OCI-LY7 (cell line): Measurements from ENCODE around the gene MYL11. TPM values are rescaled to one million over a fixed set of nuclear protein-coding genes. Genes with fewer than 3 reads are reported as not detected.
"Not testable (repeated sequence)": the region's sequence is repeated elsewhere in the genome, so short reads cannot be mapped to it uniquely, and the experiment has no call there.

Experiments used
- Bru-seq: library from RNA; stranded (reverse); fragments of 400-500 nt; gene quantifications from one replicate; lab custom pipeline; 2021; lab: Mats Ljungman, UMichigan
- BruChase-seq, 2 experiments: library from RNA; stranded (reverse); fragments of 400-500 nt; gene quantifications; one replicate each; lab custom pipeline; 2021; lab: Mats Ljungman, UMichigan
- BruUV-seq: library from RNA; stranded (reverse); fragments of 400-500 nt; replicated peaks from 2 replicates; lab custom pipeline; 2021; lab: Mats Ljungman, UMichigan
- CTCF ChIA-PET: fragments of 300-600 bp; sonication (Branson Sonifier 250); formaldehyde crosslinking; loops from one replicate; lab custom pipeline; 2022; ENCODE audit warnings: antibody characterized with exemption; ENCODE audit not compliant: unreplicated experiment; lab: Charles Lee
- POLR2A ChIA-PET: fragments of 300-600 bp; sonication (Branson Sonifier 250); formaldehyde crosslinking; loops from one replicate; lab custom pipeline; 2022; ENCODE audit warnings: antibody characterized with exemption; lab: Charles Lee
- DNase-seq: peaks from one replicate; pipeline ENCODE4 v3.0.0-alpha.2; 2015; ENCODE audit warnings: low spot score
- H2AFZ ChIP-seq: fragments of 200-600 bp; sonication (generic), shearing (Covaris generic); 2 replicates; pipeline ENCODE4 v1.6.1; 2014; ENCODE audit warnings: mild to moderate bottlenecking, antibody characterized with exemption, low read length, moderate library complexity
- H3K27ac ChIP-seq: fragments of 200-600 bp; sonication (generic); 2 replicates; pipeline ENCODE4 v1.5.1; 2014; ENCODE audit warnings: mixed run types, low read depth, mild to moderate bottlenecking, moderate library complexity, low read length, inconsistent platforms; ENCODE audit not compliant: poor library complexity, severe bottlenecking
- H3K36me3 ChIP-seq: fragments of 200-600 bp; sonication (generic); 2 replicates; pipeline ENCODE4 v1.6.1; 2014; ENCODE audit warnings: mild to moderate bottlenecking, antibody characterized with exemption, low read length, moderate library complexity, mixed read lengths; ENCODE audit not compliant: insufficient read depth
- H3K4me1 ChIP-seq: fragments of 200-600 bp; sonication (generic); 2 replicates; pipeline ENCODE4 v1.5.1; 2014; ENCODE audit warnings: mild to moderate bottlenecking, low read length; ENCODE audit not compliant: insufficient read depth, poor library complexity, severe bottlenecking
- H3K4me2 ChIP-seq: fragments of 200-600 bp; sonication (generic); 2 replicates; pipeline ENCODE4 v1.6.1; 2014; ENCODE audit warnings: mild to moderate bottlenecking, low read length
- H3K4me3 ChIP-seq: fragments of 200-600 bp; sonication (generic); 2 replicates; pipeline ENCODE4 v1.5.1; 2014; ENCODE audit warnings: mild to moderate bottlenecking, low read depth, low read length; ENCODE audit not compliant: poor library complexity, severe bottlenecking
- H3K79me2 ChIP-seq: fragments of 200-600 bp; sonication (generic); 2 replicates; pipeline ENCODE4 v1.6.1; 2016; ENCODE audit warnings: low read depth, mild to moderate bottlenecking, low read length, moderate library complexity, mixed read lengths; ENCODE audit not compliant: insufficient read depth
- H3K9me2 ChIP-seq: fragments of 200-600 bp; sonication (generic); 2 replicates; pipeline ENCODE4 v1.6.1; 2016; ENCODE audit warnings: mild to moderate bottlenecking, low read length, mixed read lengths; ENCODE audit not compliant: insufficient read depth
- H3K9me3 ChIP-seq: fragments of 200-600 bp; sonication (generic); 2 replicates; pipeline ENCODE4 v1.6.1; 2014; ENCODE audit warnings: mild to moderate bottlenecking, mixed run types, low read length, mixed read lengths
- H4K20me1 ChIP-seq: fragments of 200-600 bp; sonication (generic); 2 replicates; pipeline ENCODE4 v1.6.1; 2014; ENCODE audit warnings: mild to moderate bottlenecking, antibody characterized with exemption, low read length, moderate library complexity, mixed read lengths; ENCODE audit not compliant: insufficient read depth
- EZH2phosphoT487 ChIP-seq: fragments of 200-600 bp; sonication (generic); IDR thresholded peaks from 2 replicates; pipeline ENCODE4 v1.6.1; 2018; ENCODE audit warnings: low read depth, borderline replicate concordance, mild to moderate bottlenecking, mixed run types, antibody characterized with exemption, low read length, moderate library complexity, mixed read lengths
- intact Hi-C: fragments of 100-400 bp; cut with micrococcal nuclease; formaldehyde crosslinking; loops from one replicate; pipeline ENCODE4 v1.10.0; 2022; ENCODE audit not compliant: unreplicated experiment
- long read RNA-seq: library from polyadenylated mRNA; stranded (forward); transcript quantifications from one replicate; pipeline ENCODE4 v2.0.0, GENCODE V29; 2022
- total RNA-seq, 2 experiments: library from RNA; depleted of rRNA in 1 of 2; stranded (reverse); fragments of >200 nt in 1 of 2; shearing (Covaris generic) in 1 of 2; gene quantifications; 2 replicates each; pipeline ENCODE4 v1.2.3, GENCODE V29; 2014 to 2022
- TF ChIP-seq, protein P1 (sequence below): fragments of 200-600 bp; sonication (generic); conservative IDR thresholded peaks from 2 replicates; pipeline ENCODE4 v1.5.1; 2014; ENCODE audit warnings: mild to moderate bottlenecking, antibody characterized with exemption, low read length, moderate library complexity, mixed read lengths

MYL11 gene, protein sequence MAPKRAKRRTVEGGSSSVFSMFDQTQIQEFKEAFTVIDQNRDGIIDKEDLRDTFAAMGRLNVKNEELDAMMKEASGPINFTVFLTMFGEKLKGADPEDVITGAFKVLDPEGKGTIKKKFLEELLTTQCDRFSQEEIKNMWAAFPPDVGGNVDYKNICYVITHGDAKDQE
- total RNA-seq (2014; rRNA removed; shearing (Covaris generic)) (3.2 and 3.3 TPM in 2 replicates), total RNA-seq (2022) (1.7 and 3.9 TPM in 2 replicates), Bru-seq, nascent RNA (percentile 15 among the genes with signal in this experiment), BruChase-seq, experiment 1, labeled RNA remaining after a 6-hour chase (not detected), BruChase-seq, experiment 2, labeled RNA remaining after a 2-hour chase (percentile 19 among the genes with signal in this experiment)
- long read RNA-seq, partial matches to known transcripts = 0 of 2 reads
- long read RNA-seq, other reads (novel, unspliced or antisense) = 2 of 2 reads

DNA sequence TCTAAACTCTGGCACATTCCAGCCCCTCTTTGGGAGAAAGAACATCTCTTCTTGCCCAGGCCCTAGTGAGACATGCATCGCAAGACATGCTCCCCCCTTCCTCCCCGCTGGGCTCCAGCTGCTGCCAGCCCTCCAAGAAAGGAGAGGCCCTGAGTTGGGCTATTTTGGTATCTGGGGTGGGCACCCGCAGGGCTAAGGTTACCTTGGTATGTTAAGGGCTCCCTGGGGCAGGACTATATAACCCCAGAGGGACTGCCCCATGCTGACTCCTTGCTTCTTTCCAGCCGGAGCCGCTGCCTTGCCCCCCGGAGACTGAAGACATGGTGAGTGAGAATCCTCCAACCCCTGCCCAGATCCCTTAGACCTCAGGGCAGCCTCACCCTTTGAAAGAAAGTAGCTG, at the start of gene MYL11:
MYL11 (plus strand) TSS at position 265 of the 400 bp plus-strand sequence; CDS start at position 321, 56 bp downstream.
- Histone ChIP-seq H3K4me2 (no peak within 1 kb of the TSS), H3K9me3 (no peaks in the 10 kb centered on the region), H2AFZ (no peak within 1 kb of the TSS), H3K4me3 (no peak within 1 kb of the TSS), H3K4me1 (peaks cover 42% of the 10 kb centered on the region), H4K20me1 (peaks cover 1% of the 10 kb centered on the region), H3K36me3 (peaks cover 7% of the 10 kb centered on the region; the same call in 1 of the 2 replicates), H3K79me2 (peaks cover 8% of the 10 kb centered on the region), H3K27ac (no peak within 1 kb of the TSS), H3K9me2 (no peaks in the 10 kb centered on the region)
- ChIA-PET POLR2A (interaction anchor here (1.2 kb wide), 1 partner anchor 8 kb away, joined by 3 read pairs; the partner anchor contains the start of gene SEPTIN1), CTCF (no interaction called here)
- TF ChIP-seq, protein P1, sequence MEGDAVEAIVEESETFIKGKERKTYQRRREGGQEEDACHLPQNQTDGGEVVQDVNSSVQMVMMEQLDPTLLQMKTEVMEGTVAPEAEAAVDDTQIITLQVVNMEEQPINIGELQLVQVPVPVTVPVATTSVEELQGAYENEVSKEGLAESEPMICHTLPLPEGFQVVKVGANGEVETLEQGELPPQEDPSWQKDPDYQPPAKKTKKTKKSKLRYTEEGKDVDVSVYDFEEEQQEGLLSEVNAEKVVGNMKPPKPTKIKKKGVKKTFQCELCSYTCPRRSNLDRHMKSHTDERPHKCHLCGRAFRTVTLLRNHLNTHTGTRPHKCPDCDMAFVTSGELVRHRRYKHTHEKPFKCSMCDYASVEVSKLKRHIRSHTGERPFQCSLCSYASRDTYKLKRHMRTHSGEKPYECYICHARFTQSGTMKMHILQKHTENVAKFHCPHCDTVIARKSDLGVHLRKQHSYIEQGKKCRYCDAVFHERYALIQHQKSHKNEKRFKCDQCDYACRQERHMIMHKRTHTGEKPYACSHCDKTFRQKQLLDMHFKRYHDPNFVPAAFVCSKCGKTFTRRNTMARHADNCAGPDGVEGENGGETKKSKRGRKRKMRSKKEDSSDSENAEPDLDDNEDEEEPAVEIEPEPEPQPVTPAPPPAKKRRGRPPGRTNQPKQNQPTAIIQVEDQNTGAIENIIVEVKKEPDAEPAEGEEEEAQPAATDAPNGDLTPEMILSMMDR = no peak
- no peak for TF ChIP-seq EZH2phosphoT487
- BruUV-seq = no TSS peak
- intact Hi-C loops = loop anchor here (10.0 kb wide), 1 partner anchor 380 kb away; the partner anchor contains the start of genes HIRIP3 and INO80E
- no peak for DNase-seq

DNA sequence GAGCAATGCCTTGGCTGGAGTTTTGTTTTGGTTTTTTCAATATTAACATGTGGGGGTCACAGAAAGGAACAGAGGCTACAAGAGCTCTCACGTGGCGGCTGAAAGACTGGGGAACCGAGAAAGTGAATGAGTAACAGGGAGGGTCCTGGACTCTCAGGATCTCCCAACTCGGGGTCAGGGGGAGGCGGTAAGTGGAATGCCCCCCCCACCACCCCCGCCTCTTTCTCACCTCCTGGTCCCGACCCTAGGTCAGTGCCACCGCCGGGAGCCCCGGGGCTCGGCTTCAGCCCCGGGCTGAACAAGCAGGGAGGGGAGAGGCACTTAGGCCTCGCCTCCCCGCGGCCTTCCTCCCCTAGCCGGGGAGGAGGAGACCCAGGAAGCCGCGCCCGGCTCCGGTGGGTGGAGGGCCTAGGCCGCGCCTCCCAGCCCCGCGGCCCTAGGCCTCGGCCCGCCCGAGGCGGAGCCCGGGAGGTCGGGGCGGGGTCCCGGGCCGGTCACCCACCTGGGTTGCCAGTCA, 40.1 kb upstream of the MYL11 start:
- H2AFZ ChIP-seq = not testable (repeated sequence)

DNA sequence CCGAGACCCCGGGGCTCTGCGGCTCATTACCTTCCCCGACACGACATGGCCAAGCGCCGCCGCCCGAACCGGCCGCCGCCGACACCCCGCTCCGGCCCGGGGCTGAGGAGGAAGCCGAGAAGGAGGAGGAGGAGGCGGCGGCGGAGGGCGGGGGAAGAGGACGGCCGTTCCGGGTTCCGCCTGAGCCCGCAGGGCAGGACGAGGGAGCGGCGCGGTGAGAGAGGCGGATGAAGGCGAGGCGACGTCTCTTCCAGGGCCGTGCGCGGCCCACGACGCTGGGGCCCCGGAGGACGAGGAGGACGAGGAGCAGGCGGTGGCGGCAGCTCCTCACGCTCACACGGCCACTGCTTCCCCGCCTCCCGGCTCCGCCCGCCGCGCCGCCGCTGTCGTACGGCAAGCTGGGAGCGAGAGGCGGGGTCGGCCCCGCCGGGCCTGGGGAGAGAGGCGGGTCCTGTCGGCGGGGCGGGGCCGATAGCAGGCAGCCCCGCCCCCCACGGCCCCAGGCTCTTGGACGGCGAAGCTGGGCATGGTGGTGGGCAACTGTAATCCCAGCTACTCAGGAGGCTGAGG, 39.5 kb upstream of the MYL11 start:
- POLR2A ChIA-PET = interaction anchor here (0.8 to 1.2 kb wide), 2 partner anchors 20 to 257 kb away, joined by 3 read pairs; partner anchors contain the start of gene CD2BP2
- CTCF ChIA-PET, BruUV-seq, H3K9me2 ChIP-seq, H3K9me3 ChIP-seq, H4K20me1 ChIP-seq, H2AFZ ChIP-seq: not testable (repeated sequence)
- H3K4me3 ChIP-seq = peak overlapping the region; percentile 76
- peak overlapping the region; percentile 78 for H3K27ac ChIP-seq
- peak; percentile 79 for DNase-seq
- intact Hi-C loops = loop anchor here (2.0 kb wide), 1 partner anchor 36 kb away; the partner anchor contains the start of gene TBC1D10B
- peaks cover 57% of the 10 kb centered on the region for H3K79me2 ChIP-seq
- H3K36me3 ChIP-seq = peaks cover 46% of the 10 kb centered on the region
- peaks cover 21% of the 10 kb centered on the region for H3K4me1 ChIP-seq
- peak overlapping the region; percentile 72 for H3K4me2 ChIP-seq

More for the DNA sequence above, 40.1 kb upstream of the MYL11 start:
- CTCF ChIA-PET, H3K9me3 ChIP-seq, BruUV-seq, H4K20me1 ChIP-seq, H3K9me2 ChIP-seq: not testable (repeated sequence)
- H3K27ac ChIP-seq = peak overlapping the region; percentile 78
- peak overlapping the region; percentile 69 for H3K4me2 ChIP-seq
- peaks cover 57% of the 10 kb centered on the region for H3K79me2 ChIP-seq
- intact Hi-C loops = loop anchor here (2.0 kb wide), 1 partner anchor 36 kb away; the partner anchor contains the start of gene TBC1D10B
- POLR2A ChIA-PET = interaction anchor here (1.2 kb wide), 1 partner anchor 20 kb away, joined by 3 read pairs; the partner anchor contains the start of gene CD2BP2
- H3K4me3 ChIP-seq = peak overlapping the region; percentile 76
- DNase-seq = peak; percentile 86
- peaks cover 40% of the 10 kb centered on the region for H3K36me3 ChIP-seq
- H3K4me1 ChIP-seq = peaks cover 21% of the 10 kb centered on the region
